Neutrophil (primary cell): Measurements from ENCODE around the gene PDGFD.

Experiments
- H3K27ac ChIP-seq: fragments of 200-600 bp; sonication (generic); 2 replicates; pipeline ENCODE4 v1.5.1; 2016; ENCODE audit warnings: mild to moderate bottlenecking, moderate library complexity
- H3K27me3 ChIP-seq: fragments of 200-600 bp; sonication (generic); 2 replicates; pipeline ENCODE4 v1.6.0; 2016; ENCODE audit warnings: mild to moderate bottlenecking
- H3K36me3 ChIP-seq: fragments of 200-600 bp; sonication (generic); 2 replicates; pipeline ENCODE4 v1.5.1; 2017
- H3K4me1 ChIP-seq, 2 experiments: fragments of 200-600 bp in 1 of 2; sonication (generic) in 1 of 2; 1 replicate in 1 of 2; 2 replicates in 1 of 2; pipeline versions ENCODE4 v1.5.1 to v1.6.1; 2013 to 2016; ENCODE audit warnings: low read depth in 1 of 2, low read length in 1 of 2, mild to moderate bottlenecking in 1 of 2, moderate library complexity in 1 of 2; ENCODE audit not compliant: control insufficient read depth in 1 of 2, insufficient read depth in 1 of 2
- H3K4me3 ChIP-seq, 2 experiments: fragments of 200-600 bp in 1 of 2; sonication (generic) in 1 of 2; 1 replicate in 1 of 2; 2 replicates in 1 of 2; pipeline ENCODE4 v1.5.1; 2013 to 2016; ENCODE audit warnings: low read depth in 1 of 2, low read length in 1 of 2, mild to moderate bottlenecking in 1 of 2, moderate library complexity in 1 of 2
- H3K9me3 ChIP-seq: fragments of 200-600 bp; sonication (generic); 2 replicates; pipeline ENCODE4 v1.5.1; 2016
- CTCF ChIP-seq: fragments of 200-600 bp; sonication (generic); IDR thresholded peaks from 2 replicates; pipeline ENCODE4 v1.5.1; 2016; ENCODE audit warnings: antibody characterized with exemption

The PDGFD gene

GRCh38 chr11:103870821-103871309 is 293.1 kb downstream of the PDGFD start:
- Histone ChIP-seq H3K4me3 (no peak overlapping the region), H3K27me3 (peaks cover 40% of the 10 kb centered on the region), H3K9me3 (no peaks in the 10 kb centered on the region), H3K36me3 (no peaks in the 10 kb centered on the region), H3K4me1 (no peaks in the 10 kb centered on the region), H3K27ac (no peak overlapping the region)
- no peak for TF ChIP-seq CTCF

- peaks cover 19% of the 10 kb centered on the region for H3K27me3 ChIP-seq
- H3K27ac ChIP-seq = no peak overlapping the region
- TF ChIP-seq CTCF = no peak
Measured at GRCh38 chr11:103867481-103867880, 296.5 kb downstream of the PDGFD start.

GRCh38 chr11:103863497-103863896 is 300.4 kb downstream of the PDGFD start:
- Histone ChIP-seq H3K36me3 (no peaks in the 10 kb centered on the region), H3K27ac (no peak overlapping the region), H3K4me3 (no peak overlapping the region), H3K27me3 (peaks cover 3% of the 10 kb centered on the region), H3K9me3 (no peaks in the 10 kb centered on the region), H3K4me1 (no peaks in the 10 kb centered on the region)
- no peak for TF ChIP-seq CTCF

More at GRCh38 chr11:103867481-103867880, 296.5 kb downstream of the PDGFD start:
- Histone ChIP-seq H3K4me1 (no peaks in the 10 kb centered on the region), H3K9me3 (no peaks in the 10 kb centered on the region), H3K36me3 (no peaks in the 10 kb centered on the region), H3K4me3 (no peak overlapping the region)

GRCh38 chr11:103862802-103863174 is 301.2 kb downstream of the PDGFD start:
- Histone ChIP-seq H3K4me3 (no peak overlapping the region), H3K36me3 (no peaks in the 10 kb centered on the region), H3K27me3 (peaks cover 3% of the 10 kb centered on the region), H3K27ac (no peak overlapping the region), H3K9me3 (no peaks in the 10 kb centered on the region), H3K4me1 (no peaks in the 10 kb centered on the region)
- TF ChIP-seq CTCF = no peak

- Histone ChIP-seq H3K4me3 (no peak overlapping the region), H3K9me3 (no peaks in the 10 kb centered on the region), H3K27me3 (peaks cover 3% of the 10 kb centered on the region), H3K4me1 (no peaks in the 10 kb centered on the region), H3K36me3 (no peaks in the 10 kb centered on the region), H3K27ac (no peak overlapping the region)
- no peak for TF ChIP-seq CTCF
Measured at GRCh38 chr11:103862094-103862801, 301.7 kb downstream of the PDGFD start.
